ENCODE data around the gene SUSD3. TPM values are rescaled to one million over a fixed set of nuclear protein-coding genes. Genes with fewer than 3 reads are reported as not detected.

The SUSD3 gene
- total and polyA plus RNA-seq, 2 of the 8 experiments (the other 6 are each of a cell fraction or from before 2014, with no cell fraction given), result 5.5 to 35.4 TPM

- Histone ChIP-seq H3K23me2 (ENCODE audit: low read depth, low read length) (peaks cover 3% of the 10 kb centered on the region; the same call in 1 of the 2 replicates), H4K20me1 (replicated peaks in 1 of 2; ENCODE audit: control insufficient read depth in 1 of 2, insufficient read depth in 2 of 2, low read length in 2 of 2) (peaks cover 0 to 8% of the 10 kb centered on the region in 2 experiments), H2AFZ (ENCODE audit: low read length) (no peak overlapping the region), H2BK5ac (ENCODE audit: low read depth, low read length) (0 out of 2 replicates have a peak overlapping the region, but pooled peaks have one; percentile 75), H2BK20ac (ENCODE audit: low read length) (no peak overlapping the region), H3K4ac (replicated peaks; ENCODE audit: insufficient read length, low read depth, low read length) (no peak overlapping the region), H3K18ac (ENCODE audit: extremely low read depth, low read length) (no peak overlapping the region; the same call in 1 of the 2 replicates), H4K91ac (replicated peaks; ENCODE audit: insufficient read length, low read length) (no peak overlapping the region), H3K4me1 (replicated peaks in 1 of 4; ENCODE audit: control insufficient read depth in 3 of 4, insufficient read depth in 4 of 4, low read length in 3 of 4) (peaks cover 0 to 17% (median 10%) of the 10 kb centered on the region in 4 experiments; a peak in 6 of 7 replicates), H3K27ac (ENCODE audit: low read depth, low read length) (no peak overlapping the region), H2BK15ac (ENCODE audit: low read length) (no peak overlapping the region), H3K79me1 (ENCODE audit: low read depth, low read length) (no peaks in the 10 kb centered on the region), H3K4me2 (ENCODE audit: insufficient read depth in 1 of 2, low read depth in 2 of 2, low read length in 2 of 2) (no peak overlapping the region), H3K36me3 (ENCODE audit: control insufficient read depth in 2 of 4, insufficient read depth in 4 of 4, low read length in 3 of 4) (no peaks in the 10 kb centered on the region; a peak in 2 of 8 replicates), H3K4me3 (ENCODE audit: extremely low read depth in 1 of 4, insufficient read depth in 2 of 4, low read depth in 3 of 4, low read length in 4 of 4) (no peak overlapping the region), H4K8ac (ENCODE audit: extremely low read depth, insufficient read depth, low read length) (no peak overlapping the region), H3K9me3 (ENCODE audit: insufficient read depth in 2 of 2, low read depth in 1 of 2, low read length in 1 of 2) (no peaks in the 10 kb centered on the region), H3K56ac (replicated peaks; ENCODE audit: insufficient read length, low read depth, low read length) (no peak overlapping the region), H4K5ac (ENCODE audit: insufficient read length, low read depth, low read length) (no peak overlapping the region), H2AK5ac (ENCODE audit: low read depth, low read length) (no peak overlapping the region), H3K27me3 (replicated peaks in 1 of 4; ENCODE audit: control insufficient read depth in 3 of 4, extremely low read depth in 1 of 4, insufficient read depth in 3 of 4, low read length in 3 of 4) (no peaks in the 10 kb centered on the region), H3K79me2 (ENCODE audit: control insufficient read depth in 1 of 2, insufficient read depth in 2 of 2, low read length in 2 of 2) (no peaks in the 10 kb centered on the region), H3K9ac (replicated peaks in 1 of 4; ENCODE audit: extremely low read depth in 1 of 4, low read depth in 3 of 4, low read length in 3 of 4) (no peak overlapping the region; a peak in 1 of 7 replicates), H2BK120ac (replicated peaks; ENCODE audit: low read depth, low read length) (no peak overlapping the region), H2BK12ac (ENCODE audit: low read depth, low read length) (peak overlapping the region; percentile 19; the same call in 1 of the 2 replicates), H3K23ac (ENCODE audit: insufficient read length) (no peak overlapping the region), H3K14ac (ENCODE audit: insufficient read length) (no peak overlapping the region)
- ChIA-PET POLR2A (ENCODE audit: partially characterized antibody) (interaction anchor here (0.7 kb wide), 1 partner anchor 27 kb away, joined by 3 read pairs; no protein-coding TSS in a partner anchor), CTCF (ENCODE audit: partially characterized antibody) (interaction anchor here (0.8 to 2.2 kb wide), 4 partner anchors 8 to 36 kb away, joined by 4 to 6 read pairs (median 6); no protein-coding TSS in a partner anchor)
- FAIRE-seq (no peak), DNase-seq (ENCODE audit: low read depth in 1 of 2, low spot score in 2 of 2) (no peak)
- TF ChIP-seq POLR2A (IDR thresholded peaks at IDR 0.05; ENCODE audit: control extremely low read depth in 1 of 2, low read depth in 2 of 2, low read length in 2 of 2), result no peak
- 85% methylated on average over 5 of the region's 5 CpGs; no CpG with 5 or more reads in 1 of the 2 experiments for WGBS, 2 experiments (ENCODE audit: extremely low coverage in 1 of 2, insufficient coverage in 1 of 2, insufficient read length in 1 of 2, insufficient replicate concordance in 2 of 2, low coverage in 1 of 2, low lambda C conversion rate in 2 of 2, missing lambda C conversion rate in 1 of 2)
Measured at GRCh38 chr9:93114984-93115335, 56.5 kb downstream of the SUSD3 start.

Data from H1 (cell line).